ENCODE results near the gene USH2A.

Gene USH2A

GRCh38 chr1:216389774-216390173 lies 33.5 kb downstream of the USH2A start:
- TF ChIP-seq CTCF (IDR thresholded peaks at IDR 0.05): no peak

- TF ChIP-seq CTCF (IDR thresholded peaks at IDR 0.05): no peak
Measured at GRCh38 chr1:216388558-216388957, 34.7 kb downstream of the USH2A start.

GRCh38 chr1:216387782-216388181 lies 35.5 kb downstream of the USH2A start:
- TF ChIP-seq CTCF (IDR thresholded peaks at IDR 0.05): no peak

GRCh38 chr1:216379441-216379840 lies 43.8 kb downstream of the USH2A start:
- TF ChIP-seq CTCF (IDR thresholded peaks at IDR 0.05): no peak

GRCh38 chr1:216368249-216368648 lies 55.0 kb downstream of the USH2A start:
- no peak for TF ChIP-seq CTCF (IDR thresholded peaks at IDR 0.05)

GRCh38 chr1:216366979-216367378 lies 56.3 kb downstream of the USH2A start:
- TF ChIP-seq CTCF (IDR thresholded peaks at IDR 0.05): no peak

GRCh38 chr1:216356945-216357344 lies 66.3 kb downstream of the USH2A start:
- no peak for TF ChIP-seq CTCF (IDR thresholded peaks at IDR 0.05)

- TF ChIP-seq CTCF (IDR thresholded peaks at IDR 0.05): no peak
Measured at GRCh38 chr1:216350186-216350585, 73.1 kb downstream of the USH2A start.

Measured in LNCAP (cell line).